RWPE2 (cell line): ENCODE results near the gene DAW1.
"Not testable (repeated sequence)": the region's sequence is repeated elsewhere in the genome, so short reads cannot be mapped to it uniquely, and the experiment has no call there.

Experiments
- ATAC-seq: fragments of 200-7000 bp; cut with Tn5 transposase; 3 replicates; pipeline ENCODE4 v1.9.1; 2021; ENCODE audit warnings: low read depth
- DNase-seq: peaks from one replicate; pipeline ENCODE4 v3.0.0-alpha.2; 2020; ENCODE audit warnings: low spot score
- H3K27ac ChIP-seq: fragments of 450-650 bp; 2 replicates; pipeline ENCODE4 v1.5.1; 2017; ENCODE audit warnings: mild to moderate bottlenecking; ENCODE audit not compliant: poor library complexity, severe bottlenecking
- H3K27me3 ChIP-seq: fragments of 250-450 bp; sonication (Bioruptor Pico); 2 replicates; pipeline ENCODE4 v1.5.1; 2021; ENCODE audit warnings: mild to moderate bottlenecking, moderate library complexity; ENCODE audit not compliant: insufficient read depth, poor library complexity, severe bottlenecking
- H3K36me3 ChIP-seq: fragments of 250-450 bp; sonication (Bioruptor Pico); 2 replicates; pipeline ENCODE4 v1.5.1; 2020; ENCODE audit warnings: low read depth, mild to moderate bottlenecking, moderate library complexity
- H3K4me1 ChIP-seq: fragments of 250-450 bp; sonication (Bioruptor Pico); 2 replicates; pipeline ENCODE4 v1.5.1; 2021; ENCODE audit warnings: mild to moderate bottlenecking, moderate library complexity; ENCODE audit not compliant: insufficient read depth, poor library complexity, severe bottlenecking
- H3K4me3 ChIP-seq: fragments of 250-450 bp; sonication (Bioruptor Pico); 2 replicates; pipeline ENCODE4 v1.5.1; 2021; ENCODE audit warnings: mild to moderate bottlenecking, moderate library complexity; ENCODE audit not compliant: severe bottlenecking
- H3K9me3 ChIP-seq: fragments of 250-450 bp; sonication (Bioruptor Pico); 2 replicates; pipeline ENCODE4 v1.5.1; 2021; ENCODE audit warnings: mild to moderate bottlenecking, moderate library complexity; ENCODE audit not compliant: severe bottlenecking
- CTCF ChIP-seq: fragments of 450-650 bp; IDR thresholded peaks from one replicate; pipeline ENCODE4 v1.5.1; 2017; ENCODE audit warnings: mild to moderate bottlenecking, moderate library complexity; ENCODE audit not compliant: poor library complexity, severe bottlenecking

The DAW1 gene

GRCh38 chr2:227921648-227922047 is 50.2 kb downstream of the DAW1 start:
- no peak for TF ChIP-seq CTCF
- Histone ChIP-seq H3K4me3 (no peak overlapping the region), H3K27ac (no peak overlapping the region), H3K36me3 (no peaks in the 10 kb centered on the region), H3K27me3 (no peaks in the 10 kb centered on the region), H3K9me3 (no peaks in the 10 kb centered on the region), H3K4me1 (no peaks in the 10 kb centered on the region)
- ATAC-seq (no peak), DNase-seq (no peak)

GRCh38 chr2:227932001-227932400 is 60.6 kb downstream of the DAW1 start:
- Histone ChIP-seq H3K27ac (no peak overlapping the region), H3K4me1 (no peaks in the 10 kb centered on the region), H3K4me3 (no peak overlapping the region), H3K9me3 (no peaks in the 10 kb centered on the region), H3K27me3 (no peaks in the 10 kb centered on the region), H3K36me3 (no peaks in the 10 kb centered on the region)
- DNase-seq (no peak), ATAC-seq (no peak)
- no peak for TF ChIP-seq CTCF

GRCh38 chr2:227932403-227932802 is 61.0 kb downstream of the DAW1 start:
- H3K27ac ChIP-seq = no peak overlapping the region
- H3K4me3 ChIP-seq = no peak overlapping the region
- no peaks in the 10 kb centered on the region for H3K27me3 ChIP-seq
- no peaks in the 10 kb centered on the region for H3K36me3 ChIP-seq
- H3K4me1 ChIP-seq = no peaks in the 10 kb centered on the region
- DNase-seq (no peak), ATAC-seq (no peak)
- TF ChIP-seq CTCF = peak; percentile 44
- no peaks in the 10 kb centered on the region for H3K9me3 ChIP-seq

- no peaks in the 10 kb centered on the region for H3K4me1 ChIP-seq
- no peaks in the 10 kb centered on the region for H3K9me3 ChIP-seq
- H3K4me3 ChIP-seq = no peak overlapping the region
- no peaks in the 10 kb centered on the region for H3K36me3 ChIP-seq
- no peak for DNase-seq
- no peak overlapping the region for H3K27ac ChIP-seq
- TF ChIP-seq CTCF = no peak
- no peak for ATAC-seq
- H3K27me3 ChIP-seq = no peaks in the 10 kb centered on the region
These were observed 62.5 kb downstream of the DAW1 start for GRCh38 chr2:227933884-227934283.

GRCh38 chr2:227936249-227936648 is 64.8 kb downstream of the DAW1 start:
- not testable (repeated sequence) for H3K9me3 ChIP-seq, H3K27me3 ChIP-seq, H3K4me1 ChIP-seq, H3K4me3 ChIP-seq, H3K27ac ChIP-seq, ATAC-seq, H3K36me3 ChIP-seq, DNase-seq
